ENCODE results near the gene EHMT1. TPM values are rescaled to one million over a fixed set of nuclear protein-coding genes. Genes with fewer than 3 reads are reported as not detected.

EHMT1 gene
- total RNA-seq, 1 donor from 2014 or later: 162 TPM

GRCh38 chr9:137771580-137771979 is 152.8 kb downstream of the EHMT1 start:
- Mint-ChIP-seq H3K9me3 (ENCODE audit: unreplicated experiment) (peaks cover 7% of the 10 kb centered on the region), H3K36me3 (ENCODE audit: unreplicated experiment) (peaks cover 12% of the 10 kb centered on the region)

GRCh38 chr9:137772281-137772873 is 153.6 kb downstream of the EHMT1 start:
- TF ChIP-seq CTCF (IDR thresholded peaks at IDR 0.05; ENCODE audit: partially characterized antibody, unreplicated experiment): no peak
- Mint-ChIP-seq H3K27me3 (ENCODE audit: unreplicated experiment) (peaks cover 7% of the 10 kb centered on the region), H3K36me3 (ENCODE audit: unreplicated experiment) (peaks cover 17% of the 10 kb centered on the region), H3K4me1 (ENCODE audit: low read depth, unreplicated experiment) (peaks cover 3% of the 10 kb centered on the region), H3K4me3 (ENCODE audit: unreplicated experiment) (no peak overlapping the region), H3K9me3 (ENCODE audit: unreplicated experiment) (peaks cover 7% of the 10 kb centered on the region), H3K27ac (ENCODE audit: unreplicated experiment) (no peak overlapping the region)
- DNase-seq: no peak

More at GRCh38 chr9:137771580-137771979, 152.8 kb downstream of the EHMT1 start:
- no peak for DNase-seq
- Mint-ChIP-seq H3K27me3 (ENCODE audit: unreplicated experiment) (peaks cover 7% of the 10 kb centered on the region), H3K4me3 (ENCODE audit: unreplicated experiment) (no peak overlapping the region), H3K4me1 (ENCODE audit: low read depth, unreplicated experiment) (peaks cover 3% of the 10 kb centered on the region), H3K27ac (ENCODE audit: unreplicated experiment) (no peak overlapping the region)
- TF ChIP-seq CTCF (IDR thresholded peaks at IDR 0.05; ENCODE audit: partially characterized antibody, unreplicated experiment): no peak

- no peak for TF ChIP-seq CTCF (IDR thresholded peaks at IDR 0.05; ENCODE audit: partially characterized antibody, unreplicated experiment)
- DNase-seq: no peak
Measured at GRCh38 chr9:137774775-137775386, 156.1 kb downstream of the EHMT1 start.

GRCh38 chr9:137776306-137776995 is 157.6 kb downstream of the EHMT1 start:
- Mint-ChIP-seq H3K27ac (ENCODE audit: unreplicated experiment) (no peak overlapping the region), H3K27me3 (ENCODE audit: unreplicated experiment) (peaks cover 9% of the 10 kb centered on the region), H3K9me3 (ENCODE audit: unreplicated experiment) (peaks cover 9% of the 10 kb centered on the region), H3K4me3 (ENCODE audit: unreplicated experiment) (no peak overlapping the region), H3K36me3 (ENCODE audit: unreplicated experiment) (peaks cover 11% of the 10 kb centered on the region), H3K4me1 (ENCODE audit: low read depth, unreplicated experiment) (peaks cover 2% of the 10 kb centered on the region)
- no peak for TF ChIP-seq CTCF (IDR thresholded peaks at IDR 0.05; ENCODE audit: partially characterized antibody, unreplicated experiment)
- no peak for DNase-seq

More at GRCh38 chr9:137774775-137775386, 156.1 kb downstream of the EHMT1 start:
- Mint-ChIP-seq H3K27me3 (ENCODE audit: unreplicated experiment) (peaks cover 9% of the 10 kb centered on the region), H3K36me3 (ENCODE audit: unreplicated experiment) (peaks cover 18% of the 10 kb centered on the region), H3K9me3 (ENCODE audit: unreplicated experiment) (peaks cover 13% of the 10 kb centered on the region), H3K4me3 (ENCODE audit: unreplicated experiment) (no peak overlapping the region), H3K27ac (ENCODE audit: unreplicated experiment) (no peak overlapping the region), H3K4me1 (ENCODE audit: low read depth, unreplicated experiment) (peaks cover 3% of the 10 kb centered on the region)

- H3K36me3 Mint-ChIP-seq (ENCODE audit: unreplicated experiment): peaks cover 15% of the 10 kb centered on the region
- peaks cover 8% of the 10 kb centered on the region for H3K27me3 Mint-ChIP-seq (ENCODE audit: unreplicated experiment)
- no peak overlapping the region for H3K27ac Mint-ChIP-seq (ENCODE audit: unreplicated experiment)
- TF ChIP-seq CTCF (IDR thresholded peaks at IDR 0.05; ENCODE audit: partially characterized antibody, unreplicated experiment): no peak
- DNase-seq: no peak
- H3K4me3 Mint-ChIP-seq (ENCODE audit: unreplicated experiment): no peak overlapping the region
- peaks cover 7% of the 10 kb centered on the region for H3K9me3 Mint-ChIP-seq (ENCODE audit: unreplicated experiment)
- no peaks in the 10 kb centered on the region for H3K4me1 Mint-ChIP-seq (ENCODE audit: low read depth, unreplicated experiment)
Measured at GRCh38 chr9:137777761-137778160, 159.0 kb downstream of the EHMT1 start.
